Cardiac septum (tissue), 1 donor: ENCODE measurements around the gene ING5. TPM values are rescaled to one million over a fixed set of nuclear protein-coding genes. Genes with fewer than 3 reads are reported as not detected.
"Not testable (repeated sequence)": the region's sequence is repeated elsewhere in the genome, so short reads cannot be mapped to it uniquely, and the experiment has no call there.

Experiments used
- DNase-seq: peaks from one replicate; pipeline ENCODE4 v3.0.0-alpha.2; 2020; ENCODE audit warnings: low spot score
- intact Hi-C: fragments of 100-400 bp; cut with DNase I; formaldehyde crosslinking; loops from one replicate; pipeline ENCODE4 v1.14.0; 2022
- total RNA-seq: library from RNA; stranded (reverse); fragmentation: NEBNext Ultra II Directional; extraction: Animal tissue kit (Norgen Biotek cat#: 25700); gene quantifications from one replicate; pipeline ENCODE4 v1.2.1, GENCODE V29; 2021
- donor health status: DM: no; HTN: no; CAD: no.

ING5 gene
- total RNA-seq, 1 donor from 2014 or later: 14.9 TPM

GRCh38 chr2:241701149-241701398 lies 765 bp upstream of the ING5 start:
- no peak for DNase-seq
- intact Hi-C loops: loop anchor here (2.0 to 5.0 kb wide), 2 partner anchors 14 to 181 kb away; partner anchors contain the start of gene DTYMK

- intact Hi-C loops: loop anchor here (2.0 to 5.0 kb wide), 2 partner anchors 32 to 180 kb away; partner anchors contain the start of gene D2HGDH
Measured at GRCh38 chr2:241702155-241703031, 554 bp downstream of the ING5 start.

GRCh38 chr2:241703032-241703604 lies 1.3 kb downstream of the ING5 start:
- intact Hi-C loops: loop anchor here (2.0 to 5.0 kb wide), 2 partner anchors 32 to 179 kb away; partner anchors contain the start of gene D2HGDH
- DNase-seq: no peak

More at GRCh38 chr2:241702155-241703031, 554 bp downstream of the ING5 start:
- peak; percentile 95 for DNase-seq

GRCh38 chr2:241706537-241706936 lies 4.7 kb downstream of the ING5 start:
- intact Hi-C loops: no loop called here
- DNase-seq: no peak

- intact Hi-C loops: no loop called here
- no peak for DNase-seq
Measured at GRCh38 chr2:241708879-241709278, 7.0 kb downstream of the ING5 start.

GRCh38 chr2:241719093-241719492 lies 17.3 kb downstream of the ING5 start:
- no peak for DNase-seq
- intact Hi-C loops: no loop called here

GRCh38 chr2:241720099-241720498 lies 18.3 kb downstream of the ING5 start:
- DNase-seq: no peak
- intact Hi-C loops: no loop called here

GRCh38 chr2:241720560-241720959 lies 18.7 kb downstream of the ING5 start:
- DNase-seq: no peak
- intact Hi-C loops: no loop called here

GRCh38 chr2:241721852-241722251 lies 20.0 kb downstream of the ING5 start:
- no peak for DNase-seq
- intact Hi-C loops: no loop called here

GRCh38 chr2:241722896-241723454 lies 21.1 kb downstream of the ING5 start:
- DNase-seq: no peak
- intact Hi-C loops: no loop called here

- intact Hi-C loops: no loop called here
- DNase-seq: no peak
Measured at GRCh38 chr2:241724259-241724974, 22.6 kb downstream of the ING5 start.

GRCh38 chr2:241724975-241725870 lies 23.4 kb downstream of the ING5 start:
- DNase-seq: no peak
- intact Hi-C loops: no loop called here

GRCh38 chr2:241726459-241726858 lies 24.6 kb downstream of the ING5 start:
- DNase-seq: no peak
- intact Hi-C loops: no loop called here

- intact Hi-C loops: no loop called here
- no peak for DNase-seq
Measured at GRCh38 chr2:241728000-241728399, 26.2 kb downstream of the ING5 start.

- intact Hi-C loops: no loop called here
- DNase-seq: no peak
Measured at GRCh38 chr2:241728627-241729026, 26.8 kb downstream of the ING5 start.

GRCh38 chr2:241729868-241730267 lies 28.0 kb downstream of the ING5 start:
- intact Hi-C loops: no loop called here
- no peak for DNase-seq

- DNase-seq: no peak
- intact Hi-C loops: no loop called here
Measured at GRCh38 chr2:241730671-241731293, 28.9 kb downstream of the ING5 start.

- DNase-seq, intact Hi-C loops: not testable (repeated sequence)
Measured at GRCh38 chr2:241732513-241733186, 30.8 kb downstream of the ING5 start.
